Coronary artery (tissue), 2 donors: ENCODE results near the gene WDR82.

Experiments
- DNase-seq: peaks from one replicate; pipeline ENCODE4 v3.0.0-alpha.2; 2017; ENCODE audit warnings: low spot score
- H3K27ac ChIP-seq, 2 donors: fragments of 200-600 bp; sonication (generic); one replicate each; pipeline ENCODE4 v1.5.1; 2016 to 2019
- H3K4me3 ChIP-seq: fragments of 200-600 bp; sonication (generic); 2 replicates; pipeline ENCODE4 v1.5.1; 2016; ENCODE audit warnings: mild to moderate bottlenecking, moderate library complexity
- CTCF ChIP-seq: fragments of 200-600 bp; sonication (generic); IDR thresholded peaks from one replicate; pipeline ENCODE4 v1.5.1; 2019; ENCODE audit warnings: antibody characterized with exemption

WDR82 gene

GRCh38 chr3:52315006-52315405, 36.6 kb upstream of the WDR82 start:
- Histone ChIP-seq H3K4me3 (no peak overlapping the region), H3K27ac (no peak overlapping the region)
- no peak for DNase-seq
- no peak for TF ChIP-seq CTCF

- peak overlapping the region in 1 of 2 donors; percentile 69 for H3K27ac ChIP-seq
- DNase-seq, result no peak
- no peak overlapping the region for H3K4me3 ChIP-seq
- TF ChIP-seq CTCF, result no peak
Observed at GRCh38 chr3:52314489-52314888, 36.0 kb upstream of the WDR82 start.

DNA sequence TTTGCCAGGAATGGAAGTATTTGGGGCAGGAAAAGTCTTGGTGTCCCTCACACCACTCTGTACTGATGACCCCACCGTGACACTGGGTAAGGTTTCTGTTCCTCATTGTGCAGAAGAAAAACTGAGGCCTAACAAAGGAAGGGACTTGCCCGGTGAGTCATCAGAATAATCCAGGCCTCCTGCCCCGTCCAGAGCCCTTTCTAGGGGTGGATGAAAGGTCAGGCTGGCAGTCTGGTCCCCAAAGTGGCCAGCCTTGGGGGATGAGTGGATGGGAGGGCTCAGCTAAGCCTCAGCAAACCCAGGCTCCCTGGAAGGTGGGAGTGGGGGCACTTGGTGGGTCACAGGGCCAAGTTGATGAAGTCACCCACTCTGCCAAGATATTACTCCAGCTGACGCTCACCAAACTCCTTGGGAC, 35.3 kb upstream of the WDR82 start:
- DNase-seq, result no peak
- Histone ChIP-seq H3K4me3 (no peak overlapping the region), H3K27ac (peak overlapping the region in 1 of 2 donors; percentile 69)
- no peak for TF ChIP-seq CTCF

GRCh38 chr3:52313188-52313773, 34.8 kb upstream of the WDR82 start:
- no peak for TF ChIP-seq CTCF
- no peak for DNase-seq
- H3K27ac ChIP-seq, result peak overlapping the region in 1 of 2 donors; percentile 69
- H3K4me3 ChIP-seq, result no peak overlapping the region

DNA sequence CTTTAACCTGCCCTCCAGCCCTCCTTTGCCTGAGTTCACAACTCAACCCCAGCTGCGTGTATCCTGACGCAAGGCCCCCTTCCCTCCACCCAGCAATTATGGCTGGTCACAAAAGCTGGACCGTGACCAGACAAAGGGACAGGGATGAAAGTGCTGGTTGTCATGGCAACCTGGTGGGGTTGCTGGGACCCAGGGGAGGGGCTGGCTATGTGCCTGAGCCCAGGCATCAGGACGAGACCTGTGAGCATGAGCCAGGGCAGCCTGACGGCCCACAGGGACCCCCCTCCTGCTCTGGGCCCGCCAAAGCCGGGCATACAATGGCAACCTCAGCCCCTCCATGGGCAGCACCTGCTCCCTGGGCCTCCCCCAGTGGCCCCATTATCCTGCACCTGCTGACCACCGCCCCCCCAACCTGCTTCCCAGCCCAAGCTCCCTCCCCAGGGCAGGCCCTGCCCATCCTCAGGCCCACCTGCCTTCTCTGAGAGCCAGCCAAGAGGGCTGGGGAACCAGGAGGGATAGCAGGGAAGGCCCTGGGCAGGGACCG, 33.2 kb upstream of the WDR82 start:
- TF ChIP-seq CTCF, result no peak
- no peak for DNase-seq
- Histone ChIP-seq H3K4me3 (no peak overlapping the region), H3K27ac (no peak overlapping the region)

GRCh38 chr3:52310861-52311575, 32.6 kb upstream of the WDR82 start:
- no peak for DNase-seq
- no peak overlapping the region for H3K27ac ChIP-seq
- no peak for TF ChIP-seq CTCF
- no peak overlapping the region for H3K4me3 ChIP-seq

DNA sequence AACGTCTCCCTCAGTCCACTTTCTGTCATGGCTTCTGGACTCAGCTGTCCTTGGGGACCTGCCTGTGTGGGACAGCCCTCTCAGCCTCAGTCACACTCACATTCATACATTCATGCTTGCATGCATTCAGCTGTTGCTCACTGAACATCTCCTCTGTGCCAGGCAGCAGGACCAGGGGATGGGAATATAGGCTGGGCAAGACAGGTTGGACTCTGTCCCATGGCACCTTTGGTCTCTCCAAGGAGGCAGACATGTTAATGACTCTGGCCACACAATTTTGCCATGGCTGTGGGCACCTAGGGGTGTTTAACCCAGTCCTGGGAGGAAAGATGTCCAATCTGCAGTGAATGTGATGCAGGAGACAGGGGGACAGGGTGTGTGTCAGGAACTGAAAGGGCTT, 29.9 kb upstream of the WDR82 start:
- no peak for DNase-seq
- H3K27ac ChIP-seq, result no peak overlapping the region
- no peak overlapping the region for H3K4me3 ChIP-seq
- TF ChIP-seq CTCF, result no peak
